Type B pancreatic cell (in vitro differentiated cells): ENCODE measurements around the gene KRT8. TPM values are rescaled to one million over a fixed set of nuclear protein-coding genes. Genes with fewer than 3 reads are reported as not detected.
A peak's percentile ranks its signal among the peaks of the same experiment; 100 is the strongest.

ENCODE experiments used
- DNase-seq: peaks from one replicate; pipeline ENCODE4 v3.0.0; 2021; ENCODE audit warnings: mixed read lengths; ENCODE audit not compliant: unreplicated experiment; ENCODE audit errors: extremely low spot score
- H3K27ac Mint-ChIP-seq: 2 replicates; pipeline ENCODE4 v1.8.0; 2021; ENCODE audit warnings: mild to moderate bottlenecking, mixed read lengths
- H3K27me3 Mint-ChIP-seq: 2 replicates; pipeline ENCODE4 v1.8.0; 2021; ENCODE audit warnings: mixed read lengths
- H3K36me3 Mint-ChIP-seq: 2 replicates; pipeline ENCODE4 v1.8.0; 2021; ENCODE audit warnings: mixed read lengths
- H3K4me1 Mint-ChIP-seq: one replicate; pipeline ENCODE4 v1.8.0; 2021; ENCODE audit warnings: mixed read lengths; ENCODE audit not compliant: unreplicated experiment
- H3K4me3 Mint-ChIP-seq: 2 replicates; pipeline ENCODE4 v1.8.0; 2021; ENCODE audit warnings: mild to moderate bottlenecking, mixed read lengths
- H3K9me3 Mint-ChIP-seq: 2 replicates; pipeline ENCODE4 v1.8.0; 2021; ENCODE audit warnings: mixed read lengths
- CTCF ChIP-seq: fragments of 200-600 bp; sonication (generic); conservative IDR thresholded peaks from 2 replicates; pipeline ENCODE4 v1.5.0; 2021; ENCODE audit warnings: antibody characterized with exemption, mild to moderate bottlenecking
- total RNA-seq: library from RNA; stranded (reverse); gene quantifications from 2 replicates; pipeline ENCODE4 v1.2.1, GENCODE V29; 2021; ENCODE audit warnings: low replicate concordance

Gene KRT8
- total RNA-seq, 1 donor from 2014 or later, result 768 TPM

GRCh38 chr12:52872644-52873389, 32.1 kb downstream of the KRT8 start:
- no peak for TF ChIP-seq CTCF
- Mint-ChIP-seq H3K9me3 (no peaks in the 10 kb centered on the region), H3K4me1 (peaks cover 25% of the 10 kb centered on the region), H3K27ac (peak overlapping the region; percentile 97), H3K27me3 (peaks cover 20% of the 10 kb centered on the region), H3K36me3 (no peaks in the 10 kb centered on the region), H3K4me3 (peak overlapping the region; percentile 59)
- no peak for DNase-seq

GRCh38 chr12:52871291-52872039, 33.4 kb downstream of the KRT8 start:
- Mint-ChIP-seq H3K4me1 (peaks cover 19% of the 10 kb centered on the region), H3K27me3 (peaks cover 20% of the 10 kb centered on the region), H3K9me3 (no peaks in the 10 kb centered on the region), H3K4me3 (peak overlapping the region; percentile 54), H3K27ac (peak overlapping the region; percentile 97), H3K36me3 (no peaks in the 10 kb centered on the region)
- TF ChIP-seq CTCF, result no peak
- no peak for DNase-seq

GRCh38 chr12:52870361-52871290, 34.2 kb downstream of the KRT8 start:
- H3K4me1 Mint-ChIP-seq, result peaks cover 15% of the 10 kb centered on the region
- H3K9me3 Mint-ChIP-seq, result no peaks in the 10 kb centered on the region
- peak overlapping the region; percentile 97 for H3K27ac Mint-ChIP-seq
- TF ChIP-seq CTCF, result peak; percentile 84
- no peaks in the 10 kb centered on the region for H3K36me3 Mint-ChIP-seq
- peak; percentile 81 for DNase-seq
- H3K27me3 Mint-ChIP-seq, result peaks cover 16% of the 10 kb centered on the region
- peak overlapping the region; percentile 54 for H3K4me3 Mint-ChIP-seq

GRCh38 chr12:52867642-52868041, 37.2 kb downstream of the KRT8 start:
- H3K27me3 Mint-ChIP-seq, result no peaks in the 10 kb centered on the region
- no peaks in the 10 kb centered on the region for H3K36me3 Mint-ChIP-seq
- peak overlapping the region; percentile 94 for H3K27ac Mint-ChIP-seq
- H3K4me1 Mint-ChIP-seq, result peaks cover 5% of the 10 kb centered on the region
- no peak for DNase-seq
- H3K4me3 Mint-ChIP-seq, result peak overlapping the region; percentile 35
- TF ChIP-seq CTCF, result no peak
- H3K9me3 Mint-ChIP-seq, result no peaks in the 10 kb centered on the region

- Mint-ChIP-seq H3K4me3 (peak overlapping the region; percentile 35), H3K27me3 (no peaks in the 10 kb centered on the region), H3K4me1 (peaks cover 5% of the 10 kb centered on the region), H3K9me3 (no peaks in the 10 kb centered on the region), H3K27ac (peak overlapping the region; percentile 94), H3K36me3 (no peaks in the 10 kb centered on the region)
- no peak for TF ChIP-seq CTCF
- DNase-seq, result no peak
Observed at GRCh38 chr12:52867152-52867551, 37.7 kb downstream of the KRT8 start.
